ENCODE data around the gene FGD3. TPM values are rescaled to one million over a fixed set of nuclear protein-coding genes. Genes with fewer than 3 reads are reported as not detected.

The FGD3 gene
- total RNA-seq, 2 experiments from 2014 or later: 91.0 to 95.7 TPM

DNA sequence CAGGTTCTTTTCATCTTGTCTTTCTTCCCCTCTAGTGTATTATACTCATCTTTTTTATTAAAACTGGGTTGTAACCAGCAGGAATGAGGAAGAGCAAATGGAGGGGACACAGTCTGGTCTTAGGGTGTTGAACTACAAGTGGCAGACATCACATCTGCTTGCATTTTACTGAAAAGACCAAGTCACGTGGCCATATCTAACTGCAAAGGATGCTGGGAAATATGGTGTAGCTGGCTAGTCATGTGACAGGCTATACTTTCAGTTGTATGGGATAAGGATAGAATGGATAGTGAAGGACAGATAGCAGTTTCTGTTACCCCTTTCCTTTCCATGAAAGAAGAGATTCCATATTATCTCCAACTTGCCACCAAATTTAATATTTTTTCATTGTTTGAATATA lies 13.0 kb upstream of the FGD3 start:
- TF ChIP-seq, protein P1, sequence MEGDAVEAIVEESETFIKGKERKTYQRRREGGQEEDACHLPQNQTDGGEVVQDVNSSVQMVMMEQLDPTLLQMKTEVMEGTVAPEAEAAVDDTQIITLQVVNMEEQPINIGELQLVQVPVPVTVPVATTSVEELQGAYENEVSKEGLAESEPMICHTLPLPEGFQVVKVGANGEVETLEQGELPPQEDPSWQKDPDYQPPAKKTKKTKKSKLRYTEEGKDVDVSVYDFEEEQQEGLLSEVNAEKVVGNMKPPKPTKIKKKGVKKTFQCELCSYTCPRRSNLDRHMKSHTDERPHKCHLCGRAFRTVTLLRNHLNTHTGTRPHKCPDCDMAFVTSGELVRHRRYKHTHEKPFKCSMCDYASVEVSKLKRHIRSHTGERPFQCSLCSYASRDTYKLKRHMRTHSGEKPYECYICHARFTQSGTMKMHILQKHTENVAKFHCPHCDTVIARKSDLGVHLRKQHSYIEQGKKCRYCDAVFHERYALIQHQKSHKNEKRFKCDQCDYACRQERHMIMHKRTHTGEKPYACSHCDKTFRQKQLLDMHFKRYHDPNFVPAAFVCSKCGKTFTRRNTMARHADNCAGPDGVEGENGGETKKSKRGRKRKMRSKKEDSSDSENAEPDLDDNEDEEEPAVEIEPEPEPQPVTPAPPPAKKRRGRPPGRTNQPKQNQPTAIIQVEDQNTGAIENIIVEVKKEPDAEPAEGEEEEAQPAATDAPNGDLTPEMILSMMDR (IDR thresholded peaks at IDR 0.05): no peak
- no peak overlapping the region for H3K27ac Mint-ChIP-seq
- Histone ChIP-seq H3K36me3 (ENCODE audit: insufficient read depth, low read length) (no peaks in the 10 kb centered on the region), H3K4me1 (ENCODE audit: insufficient read depth, low read length) (no peaks in the 10 kb centered on the region), H3K27me3 (ENCODE audit: control insufficient read depth in 1 of 2, insufficient read depth in 2 of 2, low read length in 2 of 2) (no peaks in the 10 kb centered on the region), H3K27ac (ENCODE audit: low read depth in 1 of 2, low read length in 2 of 2) (no peak overlapping the region), H3K9me3 (ENCODE audit: control insufficient read depth in 1 of 2, insufficient read depth in 1 of 2, low read length in 2 of 2) (no peaks in the 10 kb centered on the region), H3K4me3 (ENCODE audit: low read length) (no peak overlapping the region)
- CTCF ChIA-PET: no interaction called here
- no peaks in the 10 kb centered on the region for H3K36me3 Mint-ChIP-seq (ENCODE audit: low read depth)
- intact Hi-C loops (cut with DNase I, micrococcal nuclease): loop anchor here in 1 of 2 experiments (2.0 to 5.0 kb wide), 2 partner anchors 16 to 42 kb away; no protein-coding TSS in a partner anchor
- ATAC-seq (ENCODE audit: poor library complexity): no peak
- POLR2A ChIA-PET: interaction anchor here (1.0 kb wide), 1 partner anchor 19 kb away, joined by 3 read pairs; no protein-coding TSS in a partner anchor
- no peaks in the 10 kb centered on the region for H3K27me3 Mint-ChIP-seq
- no peak overlapping the region for H3K4me3 Mint-ChIP-seq
- DNase-seq: no peak
- no peaks in the 10 kb centered on the region for H3K9me3 Mint-ChIP-seq
- no peaks in the 10 kb centered on the region for H3K4me1 Mint-ChIP-seq (ENCODE audit: low read depth)

DNA sequence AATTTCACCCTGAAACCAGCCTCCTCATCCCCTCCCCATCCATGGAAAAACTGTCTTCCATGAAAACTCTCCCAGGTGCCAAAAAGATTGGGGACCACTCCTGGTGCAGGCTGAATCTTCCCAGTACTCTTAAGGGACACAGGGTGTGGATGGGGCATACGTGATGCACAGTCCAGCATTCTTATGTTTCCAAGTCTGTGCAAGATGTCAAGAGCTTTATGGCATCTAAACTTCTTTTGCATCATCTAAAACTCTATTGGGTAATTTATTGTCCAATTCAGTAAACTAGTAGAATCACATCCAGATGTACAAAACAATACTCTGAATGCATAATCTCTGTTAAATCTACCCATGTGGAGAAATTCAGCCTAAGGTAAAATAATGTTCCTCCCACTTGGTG lies 9.3 kb upstream of the FGD3 start:
- Histone ChIP-seq H3K9me3 (ENCODE audit: control insufficient read depth in 1 of 2, insufficient read depth in 1 of 2, low read length in 2 of 2) (no peaks in the 10 kb centered on the region), H3K27ac (ENCODE audit: low read depth in 1 of 2, low read length in 2 of 2) (no peak overlapping the region), H3K4me1 (ENCODE audit: insufficient read depth, low read length) (peaks cover 3% of the 10 kb centered on the region), H3K4me3 (ENCODE audit: low read length) (no peak overlapping the region), H3K36me3 (ENCODE audit: insufficient read depth, low read length) (no peaks in the 10 kb centered on the region), H3K27me3 (ENCODE audit: control insufficient read depth in 1 of 2, insufficient read depth in 2 of 2, low read length in 2 of 2) (no peaks in the 10 kb centered on the region)
- ChIA-PET POLR2A (no interaction called here), CTCF (no interaction called here)
- no peaks in the 10 kb centered on the region for H3K36me3 Mint-ChIP-seq (ENCODE audit: low read depth)
- no peak overlapping the region for H3K4me3 Mint-ChIP-seq
- H3K27me3 Mint-ChIP-seq: no peaks in the 10 kb centered on the region
- ATAC-seq (ENCODE audit: poor library complexity): no peak
- TF ChIP-seq, protein P1 (IDR thresholded peaks at IDR 0.05): no peak
- H3K9me3 Mint-ChIP-seq: no peaks in the 10 kb centered on the region
- intact Hi-C loops (cut with DNase I, micrococcal nuclease): no loop called here
- no peak for DNase-seq
- peaks cover 2% of the 10 kb centered on the region for H3K4me1 Mint-ChIP-seq (ENCODE audit: low read depth)
- no peak overlapping the region for H3K27ac Mint-ChIP-seq

DNA sequence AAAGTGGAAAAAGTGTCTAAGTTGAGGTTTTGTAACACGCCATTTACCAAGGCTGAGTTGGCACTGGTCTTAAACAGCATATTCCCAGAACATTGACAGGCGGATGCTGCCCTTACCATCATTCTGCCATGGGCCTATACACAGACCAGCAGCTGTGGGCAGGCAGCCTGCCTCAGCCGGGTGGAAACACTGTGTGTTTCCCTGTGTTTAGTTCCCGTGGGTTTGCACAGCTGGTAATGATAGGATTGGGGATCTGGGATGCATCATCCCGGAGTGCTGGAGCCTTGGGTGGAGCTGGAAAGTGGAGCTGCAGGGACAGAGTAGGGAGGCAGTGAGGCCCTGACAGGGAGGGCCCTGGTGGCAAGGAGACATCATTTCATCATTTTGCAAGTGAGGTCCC lies 5.5 kb upstream of the FGD3 start:
- H3K4me3 ChIP-seq (ENCODE audit: low read length): no peak overlapping the region
- Mint-ChIP-seq H3K4me3 (no peak overlapping the region), H3K4me1 (ENCODE audit: low read depth) (peaks cover 19% of the 10 kb centered on the region), H3K9me3 (no peaks in the 10 kb centered on the region), H3K27me3 (no peaks in the 10 kb centered on the region), H3K27ac (no peak overlapping the region), H3K36me3 (ENCODE audit: low read depth) (no peaks in the 10 kb centered on the region)
- TF ChIP-seq, protein P1 (IDR thresholded peaks at IDR 0.05): no peak
- no peak overlapping the region for H3K27ac ChIP-seq (ENCODE audit: low read depth in 1 of 2, low read length in 2 of 2)
- no peak for ATAC-seq (ENCODE audit: poor library complexity)
- H3K9me3 ChIP-seq (ENCODE audit: control insufficient read depth in 1 of 2, insufficient read depth in 1 of 2, low read length in 2 of 2): peaks cover 0 to 4% of the 10 kb centered on the region in 2 experiments
- H3K36me3 ChIP-seq (ENCODE audit: insufficient read depth, low read length): no peaks in the 10 kb centered on the region
- no peaks in the 10 kb centered on the region for H3K27me3 ChIP-seq (ENCODE audit: control insufficient read depth in 1 of 2, insufficient read depth in 2 of 2, low read length in 2 of 2)
- no peak for DNase-seq
- ChIA-PET CTCF (no interaction called here), POLR2A (interaction anchor here (0.6 to 1.8 kb wide), 2 partner anchors 12 to 22 kb away, joined by 3 to 4 read pairs; no protein-coding TSS in a partner anchor)
- intact Hi-C loops (cut with DNase I, micrococcal nuclease): no loop called here
- peaks cover 22% of the 10 kb centered on the region for H3K4me1 ChIP-seq (ENCODE audit: insufficient read depth, low read length)
